Neutrophil (primary cell): ENCODE results near the gene SUCO.

Experiments used
- H3K27ac ChIP-seq: fragments of 200-600 bp; sonication (generic); 2 replicates; pipeline ENCODE4 v1.5.1; 2016; ENCODE audit warnings: mild to moderate bottlenecking, moderate library complexity
- H3K27me3 ChIP-seq: fragments of 200-600 bp; sonication (generic); 2 replicates; pipeline ENCODE4 v1.6.0; 2016; ENCODE audit warnings: mild to moderate bottlenecking
- H3K36me3 ChIP-seq: fragments of 200-600 bp; sonication (generic); 2 replicates; pipeline ENCODE4 v1.5.1; 2017
- H3K4me1 ChIP-seq, 2 experiments: fragments of 200-600 bp in 1 of 2; sonication (generic) in 1 of 2; 1 replicate in 1 of 2; 2 replicates in 1 of 2; pipeline versions ENCODE4 v1.5.1 to v1.6.1; 2013 to 2016; ENCODE audit warnings: low read depth in 1 of 2, low read length in 1 of 2, mild to moderate bottlenecking in 1 of 2, moderate library complexity in 1 of 2; ENCODE audit not compliant: control insufficient read depth in 1 of 2, insufficient read depth in 1 of 2
- H3K4me3 ChIP-seq, 2 experiments: fragments of 200-600 bp in 1 of 2; sonication (generic) in 1 of 2; 1 replicate in 1 of 2; 2 replicates in 1 of 2; pipeline ENCODE4 v1.5.1; 2013 to 2016; ENCODE audit warnings: low read depth in 1 of 2, low read length in 1 of 2, mild to moderate bottlenecking in 1 of 2, moderate library complexity in 1 of 2
- H3K9me3 ChIP-seq: fragments of 200-600 bp; sonication (generic); 2 replicates; pipeline ENCODE4 v1.5.1; 2016
- CTCF ChIP-seq: fragments of 200-600 bp; sonication (generic); IDR thresholded peaks from 2 replicates; pipeline ENCODE4 v1.5.1; 2016; ENCODE audit warnings: antibody characterized with exemption

Gene SUCO

GRCh38 chr1:172496678-172497077 is 36.3 kb upstream of the SUCO start:
- TF ChIP-seq CTCF, result no peak

GRCh38 chr1:172497230-172497629 is 35.7 kb upstream of the SUCO start:
- Histone ChIP-seq H3K9me3 (no peaks in the 10 kb centered on the region), H3K27me3 (no peaks in the 10 kb centered on the region), H3K4me3 (no peak overlapping the region), H3K27ac (peak overlapping the region; percentile 80), H3K36me3 (no peaks in the 10 kb centered on the region), H3K4me1 (peaks cover 46 to 49% of the 10 kb centered on the region in 2 experiments)
- TF ChIP-seq CTCF, result no peak

More at GRCh38 chr1:172496678-172497077, 36.3 kb upstream of the SUCO start:
- no peaks in the 10 kb centered on the region for H3K9me3 ChIP-seq
- peak overlapping the region; percentile 80 for H3K27ac ChIP-seq
- no peaks in the 10 kb centered on the region for H3K27me3 ChIP-seq
- H3K36me3 ChIP-seq, result no peaks in the 10 kb centered on the region
- peaks cover 46 to 49% of the 10 kb centered on the region in 2 experiments for H3K4me1 ChIP-seq
- H3K4me3 ChIP-seq, result no peak overlapping the region

- H3K4me3 ChIP-seq, result no peak overlapping the region
- H3K9me3 ChIP-seq, result no peaks in the 10 kb centered on the region
- TF ChIP-seq CTCF, result no peak
- H3K4me1 ChIP-seq, result peaks cover 46 to 49% of the 10 kb centered on the region in 2 experiments
- no peaks in the 10 kb centered on the region for H3K27me3 ChIP-seq
- no peaks in the 10 kb centered on the region for H3K36me3 ChIP-seq
- peak overlapping the region; percentile 80 for H3K27ac ChIP-seq
These were observed 34.1 kb upstream of the SUCO start for GRCh38 chr1:172498857-172499256.

GRCh38 chr1:172499636-172500141 is 33.3 kb upstream of the SUCO start:
- no peak for TF ChIP-seq CTCF
- peak overlapping the region; percentile 80 for H3K27ac ChIP-seq
- H3K4me1 ChIP-seq, result peaks cover 49 to 53% of the 10 kb centered on the region in 2 experiments

GRCh38 chr1:172500207-172500606 is 32.7 kb upstream of the SUCO start:
- Histone ChIP-seq H3K4me3 (no peak overlapping the region), H3K36me3 (no peaks in the 10 kb centered on the region), H3K27me3 (no peaks in the 10 kb centered on the region), H3K4me1 (peaks cover 49 to 55% of the 10 kb centered on the region in 2 experiments), H3K9me3 (no peaks in the 10 kb centered on the region), H3K27ac (peak overlapping the region; percentile 80)
- no peak for TF ChIP-seq CTCF

More at GRCh38 chr1:172499636-172500141, 33.3 kb upstream of the SUCO start:
- no peak overlapping the region for H3K4me3 ChIP-seq
- H3K36me3 ChIP-seq, result no peaks in the 10 kb centered on the region
- H3K9me3 ChIP-seq, result no peaks in the 10 kb centered on the region
- no peaks in the 10 kb centered on the region for H3K27me3 ChIP-seq
